Neutrophil (primary cell): Measurements from ENCODE around the gene LCE4A.
"Not testable (repeated sequence)": the region's sequence is repeated elsewhere in the genome, so short reads cannot be mapped to it uniquely, and the experiment has no call there.

ENCODE experiments used
- H3K27ac ChIP-seq: fragments of 200-600 bp; sonication (generic); 2 replicates; pipeline ENCODE4 v1.5.1; 2016; ENCODE audit warnings: mild to moderate bottlenecking, moderate library complexity
- H3K27me3 ChIP-seq: fragments of 200-600 bp; sonication (generic); 2 replicates; pipeline ENCODE4 v1.6.0; 2016; ENCODE audit warnings: mild to moderate bottlenecking
- H3K36me3 ChIP-seq: fragments of 200-600 bp; sonication (generic); 2 replicates; pipeline ENCODE4 v1.5.1; 2017
- H3K4me1 ChIP-seq, 2 experiments: fragments of 200-600 bp in 1 of 2; sonication (generic) in 1 of 2; 1 replicate in 1 of 2; 2 replicates in 1 of 2; pipeline versions ENCODE4 v1.5.1 to v1.6.1; 2013 to 2016; ENCODE audit warnings: low read depth in 1 of 2, low read length in 1 of 2, mild to moderate bottlenecking in 1 of 2, moderate library complexity in 1 of 2; ENCODE audit not compliant: control insufficient read depth in 1 of 2, insufficient read depth in 1 of 2
- H3K4me3 ChIP-seq, 2 experiments: fragments of 200-600 bp in 1 of 2; sonication (generic) in 1 of 2; 1 replicate in 1 of 2; 2 replicates in 1 of 2; pipeline ENCODE4 v1.5.1; 2013 to 2016; ENCODE audit warnings: low read depth in 1 of 2, low read length in 1 of 2, mild to moderate bottlenecking in 1 of 2, moderate library complexity in 1 of 2
- H3K9me3 ChIP-seq: fragments of 200-600 bp; sonication (generic); 2 replicates; pipeline ENCODE4 v1.5.1; 2016
- CTCF ChIP-seq: fragments of 200-600 bp; sonication (generic); IDR thresholded peaks from 2 replicates; pipeline ENCODE4 v1.5.1; 2016; ENCODE audit warnings: antibody characterized with exemption

The LCE4A gene

GRCh38 chr1:152707860-152708259, at the start of gene LCE4A:
Gene LCE4A (plus strand): TSS chr1:152708160. CDS start chr1:152709076, 916 bp downstream.
- H3K27ac ChIP-seq, result no peak within 1 kb of the TSS
- H3K27me3 ChIP-seq, result peaks cover 11% of the 10 kb centered on the region
- H3K4me1 ChIP-seq, result no peaks in the 10 kb centered on the region
- no peaks in the 10 kb centered on the region for H3K9me3 ChIP-seq
- TF ChIP-seq CTCF, result no peak
- H3K36me3 ChIP-seq, result no peaks in the 10 kb centered on the region
- H3K4me3 ChIP-seq, result no peak within 1 kb of the TSS

GRCh38 chr1:152658649-152659048, 49.3 kb upstream of the LCE4A start:
- Histone ChIP-seq H3K27ac (no peak overlapping the region), H3K4me3 (no peak overlapping the region), H3K27me3 (peaks cover 7% of the 10 kb centered on the region), H3K4me1 (no peaks in the 10 kb centered on the region), H3K36me3 (no peaks in the 10 kb centered on the region), H3K9me3 (no peaks in the 10 kb centered on the region)
- TF ChIP-seq CTCF, result no peak

GRCh38 chr1:152663098-152663497, 44.9 kb upstream of the LCE4A start, which contains the start of gene LCE2D:
Gene LCE2D (plus strand): TSS chr1:152663380. CDS start chr1:152664106, 726 bp downstream.
- H3K4me1 ChIP-seq, result no peaks in the 10 kb centered on the region
- no peaks in the 10 kb centered on the region for H3K36me3 ChIP-seq
- H3K4me3 ChIP-seq, result no peak within 1 kb of the TSS
- H3K27ac ChIP-seq, result no peak within 1 kb of the TSS
- no peaks in the 10 kb centered on the region for H3K27me3 ChIP-seq
- H3K9me3 ChIP-seq, result no peaks in the 10 kb centered on the region
- TF ChIP-seq CTCF, result no peak

- not testable (repeated sequence) for H3K4me1 ChIP-seq, H3K4me3 ChIP-seq, H3K27ac ChIP-seq, H3K27me3 ChIP-seq, H3K9me3 ChIP-seq, H3K36me3 ChIP-seq
Measured at GRCh38 chr1:152666171-152666570, 41.8 kb upstream of the LCE4A start.

GRCh38 chr1:152667648-152668047, 40.3 kb upstream of the LCE4A start:
- peaks cover 6% of the 10 kb centered on the region for H3K27me3 ChIP-seq
- H3K9me3 ChIP-seq, result no peaks in the 10 kb centered on the region
- no peak overlapping the region for H3K4me3 ChIP-seq
- no peak for TF ChIP-seq CTCF
- H3K36me3 ChIP-seq, result no peaks in the 10 kb centered on the region
- no peak overlapping the region for H3K27ac ChIP-seq
- H3K4me1 ChIP-seq, result no peaks in the 10 kb centered on the region

- H3K27me3 ChIP-seq, result peaks cover 15% of the 10 kb centered on the region
- no peaks in the 10 kb centered on the region for H3K4me1 ChIP-seq
- H3K4me3 ChIP-seq, result no peak overlapping the region
- H3K27ac ChIP-seq, result no peak overlapping the region
- no peaks in the 10 kb centered on the region for H3K36me3 ChIP-seq
- TF ChIP-seq CTCF, result no peak
- no peaks in the 10 kb centered on the region for H3K9me3 ChIP-seq
Measured at GRCh38 chr1:152673016-152673415, 34.9 kb upstream of the LCE4A start.

- H3K4me3 ChIP-seq, H3K36me3 ChIP-seq, H3K27ac ChIP-seq, H3K9me3 ChIP-seq, H3K4me1 ChIP-seq: not testable (repeated sequence)
- H3K27me3 ChIP-seq, result peaks cover 17% of the 10 kb centered on the region
Measured at GRCh38 chr1:152674983-152675382, 33.0 kb upstream of the LCE4A start, which contains the start of gene LCE2C. Gene LCE2C (plus strand): TSS chr1:152675279. CDS start chr1:152676016, 737 bp downstream.
